ENCODE results near the gene LRRFIP2.

DNA sequence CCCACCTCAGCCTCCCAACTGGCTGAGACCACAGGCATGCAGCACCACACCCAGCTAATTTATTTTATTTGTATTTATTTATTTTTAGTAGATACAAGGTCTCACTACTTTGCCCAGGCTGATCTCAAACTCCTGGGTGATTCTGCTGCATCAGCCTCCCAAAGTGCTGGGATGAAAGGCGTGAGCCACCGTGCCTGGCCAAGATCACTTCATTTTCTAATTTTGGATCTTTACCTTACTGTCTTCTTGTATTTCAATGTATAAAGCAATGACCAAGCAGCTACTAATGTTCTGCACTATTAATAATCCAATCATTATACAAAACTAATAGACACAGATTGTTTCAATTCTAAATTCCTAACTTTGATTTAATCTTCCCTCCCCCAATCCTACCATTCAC lies 56.2 kb downstream of the LRRFIP2 start:
- TF ChIP-seq, protein P1, sequence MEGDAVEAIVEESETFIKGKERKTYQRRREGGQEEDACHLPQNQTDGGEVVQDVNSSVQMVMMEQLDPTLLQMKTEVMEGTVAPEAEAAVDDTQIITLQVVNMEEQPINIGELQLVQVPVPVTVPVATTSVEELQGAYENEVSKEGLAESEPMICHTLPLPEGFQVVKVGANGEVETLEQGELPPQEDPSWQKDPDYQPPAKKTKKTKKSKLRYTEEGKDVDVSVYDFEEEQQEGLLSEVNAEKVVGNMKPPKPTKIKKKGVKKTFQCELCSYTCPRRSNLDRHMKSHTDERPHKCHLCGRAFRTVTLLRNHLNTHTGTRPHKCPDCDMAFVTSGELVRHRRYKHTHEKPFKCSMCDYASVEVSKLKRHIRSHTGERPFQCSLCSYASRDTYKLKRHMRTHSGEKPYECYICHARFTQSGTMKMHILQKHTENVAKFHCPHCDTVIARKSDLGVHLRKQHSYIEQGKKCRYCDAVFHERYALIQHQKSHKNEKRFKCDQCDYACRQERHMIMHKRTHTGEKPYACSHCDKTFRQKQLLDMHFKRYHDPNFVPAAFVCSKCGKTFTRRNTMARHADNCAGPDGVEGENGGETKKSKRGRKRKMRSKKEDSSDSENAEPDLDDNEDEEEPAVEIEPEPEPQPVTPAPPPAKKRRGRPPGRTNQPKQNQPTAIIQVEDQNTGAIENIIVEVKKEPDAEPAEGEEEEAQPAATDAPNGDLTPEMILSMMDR (IDR thresholded peaks at IDR 0.05): no peak
- no peak for TF ChIP-seq EZH2 (IDR thresholded peaks at IDR 0.05; ENCODE audit: borderline replicate concordance, insufficient read depth, low read depth, low read length, poor library complexity, severe bottlenecking)

All from B cell (primary cell).